Transverse colon (tissue), 4 donors: Measurements from ENCODE around the gene RAB3IL1.

Source experiments
- CTCF ChIP-seq, 5 experiments: fragments of 200-600 bp in 3 of 5; fragments of 450-650 bp in 2 of 5; sonication (generic) in 3 of 5; IDR thresholded peaks; 1 replicate in 2 of 5; 2 replicates in 3 of 5; pipeline ENCODE4 v1.5.1; 2016 to 2017; ENCODE audit warnings: antibody characterized with exemption in 5 of 5, inconsistent platforms in 3 of 5, mild to moderate bottlenecking in 2 of 5, moderate library complexity in 1 of 5
- EP300 ChIP-seq: sonication (generic); formaldehyde crosslinking; IDR thresholded peaks from one replicate; pipeline ENCODE4 v1.6.1; 2017; ENCODE audit warnings: antibody characterized with exemption, low read depth
- POLR2A ChIP-seq: fragments of 450-650 bp; IDR thresholded peaks from one replicate; pipeline ENCODE4 v1.6.1; 2016; ENCODE audit warnings: antibody characterized with exemption, mild to moderate bottlenecking, moderate library complexity
- POLR2AphosphoS5 ChIP-seq, 3 donors: sonication (generic); formaldehyde crosslinking; IDR thresholded peaks; one replicate each; pipeline ENCODE4 v1.6.1; 2016; ENCODE audit warnings: antibody characterized with exemption in 3 of 3

GRCh38 chr11:61869708-61870451 is 47.5 kb downstream of the RAB3IL1 start:
- TF ChIP-seq CTCF (IDR thresholded peaks at IDR 0.05) (no peak), POLR2AphosphoS5 (IDR thresholded peaks at IDR 0.05) (no peak), EP300 (no peak), POLR2A (no peak)
